ENCODE results near the gene VWA5B2.

- TF ChIP-seq CTCF (IDR thresholded peaks at IDR 0.05) (peak in 5 of 7 experiments; percentile 21 to 66 (median 44)), POLR2AphosphoS5 (IDR thresholded peaks at IDR 0.05) (peak in 1 of 3 donors; percentile 47)
These were observed 12.3 kb downstream of the VWA5B2 start for GRCh38 chr3:184241447-184242296.

Measured in stomach (tissue), 4 donors.